WTC11 (cell line): Measurements from ENCODE around the gene MARS1.

Experiments
- CREB1 ChIP-seq: sonication (generic); formaldehyde crosslinking; IDR thresholded peaks from 2 replicates; pipeline ENCODE4 v1.8.0; 2023; ENCODE audit warnings: mild to moderate bottlenecking, missing genetic modification reagents
- ESRRA ChIP-seq: sonication (generic); formaldehyde crosslinking; IDR thresholded peaks from 2 replicates; pipeline ENCODE4 v1.8.1; 2022; ENCODE audit warnings: mild to moderate bottlenecking, missing genetic modification reagents, borderline replicate concordance
- KAT7 ChIP-seq: sonication (generic); formaldehyde crosslinking; IDR thresholded peaks from 2 replicates; pipeline ENCODE4 v1.8.1; 2023; ENCODE audit warnings: missing genetic modification reagents, mild to moderate bottlenecking, borderline replicate concordance
- MYBL2 ChIP-seq: sonication (generic); formaldehyde crosslinking; IDR thresholded peaks from 2 replicates; pipeline ENCODE4 v1.8.1; 2023; ENCODE audit warnings: mild to moderate bottlenecking, moderate library complexity, missing genetic modification reagents
- ZNF232 ChIP-seq: sonication (generic); formaldehyde crosslinking; IDR thresholded peaks from 2 replicates; pipeline ENCODE4 v1.8.0; 2022; ENCODE audit warnings: mild to moderate bottlenecking, missing genetic modification reagents
- ZNF671 ChIP-seq: fragments of 250-450 bp; sonication (Bioruptor Pico); IDR thresholded peaks from 2 replicates; pipeline ENCODE4 v1.8.0; 2021; ENCODE audit warnings: mild to moderate bottlenecking
- TF ChIP-seq, protein P1 (sequence below): fragments of 200-600 bp; IDR thresholded peaks from 2 replicates; pipeline ENCODE4 v1.8.0; 2022; ENCODE audit warnings: antibody characterized with exemption
- TF ChIP-seq, protein P2 (sequence below): sonication (generic); formaldehyde crosslinking; IDR thresholded peaks from 2 replicates; pipeline ENCODE4 v1.8.0; 2022; ENCODE audit warnings: mild to moderate bottlenecking, missing genetic modification reagents
- TF ChIP-seq, protein P3 (sequence below): sonication (generic); formaldehyde crosslinking; IDR thresholded peaks from 2 replicates; pipeline ENCODE4 v1.8.1; 2022; ENCODE audit warnings: low read depth, missing genetic modification reagents, borderline replicate concordance
- TF ChIP-seq, protein P4 (sequence below): sonication (generic); formaldehyde crosslinking; IDR thresholded peaks from 2 replicates; pipeline ENCODE4 v1.8.1; 2023; ENCODE audit warnings: mild to moderate bottlenecking, moderate library complexity, missing genetic modification reagents
- TF ChIP-seq, protein P5 (sequence below): fragments of 250-450 bp; sonication (Bioruptor Pico); conservative IDR thresholded peaks from 2 replicates; pipeline ENCODE4 v1.9.0; 2021; ENCODE audit warnings: mild to moderate bottlenecking

DNA sequence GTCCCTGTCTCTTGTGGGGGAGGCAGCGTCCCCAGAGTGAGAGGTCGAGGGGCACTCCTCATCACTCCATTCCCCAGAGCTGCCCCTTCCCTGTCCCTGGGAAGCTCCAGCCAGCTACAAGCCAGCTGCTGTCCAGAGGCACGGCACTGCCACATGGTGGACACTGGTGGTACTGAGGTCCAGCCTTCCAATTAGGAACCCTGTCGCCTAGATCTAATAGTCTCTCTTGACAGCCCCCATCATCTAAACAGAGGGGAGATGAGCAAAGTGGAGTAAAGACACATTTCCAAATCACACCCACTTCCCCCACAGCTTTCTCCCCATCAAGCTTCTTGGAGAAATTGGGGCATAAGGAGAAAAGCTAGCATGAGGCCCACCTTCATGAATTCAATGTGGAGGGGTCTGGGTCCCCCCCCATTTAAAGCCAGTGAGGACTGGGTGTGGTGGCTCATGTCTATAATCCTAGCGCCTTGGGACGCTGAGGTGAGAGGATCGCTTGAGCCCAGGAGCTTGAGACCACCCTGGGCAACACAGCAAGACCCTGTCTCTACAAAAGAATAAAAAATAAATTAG is 34.8 kb upstream of the MARS1 start:
- TF ChIP-seq, protein P1, sequence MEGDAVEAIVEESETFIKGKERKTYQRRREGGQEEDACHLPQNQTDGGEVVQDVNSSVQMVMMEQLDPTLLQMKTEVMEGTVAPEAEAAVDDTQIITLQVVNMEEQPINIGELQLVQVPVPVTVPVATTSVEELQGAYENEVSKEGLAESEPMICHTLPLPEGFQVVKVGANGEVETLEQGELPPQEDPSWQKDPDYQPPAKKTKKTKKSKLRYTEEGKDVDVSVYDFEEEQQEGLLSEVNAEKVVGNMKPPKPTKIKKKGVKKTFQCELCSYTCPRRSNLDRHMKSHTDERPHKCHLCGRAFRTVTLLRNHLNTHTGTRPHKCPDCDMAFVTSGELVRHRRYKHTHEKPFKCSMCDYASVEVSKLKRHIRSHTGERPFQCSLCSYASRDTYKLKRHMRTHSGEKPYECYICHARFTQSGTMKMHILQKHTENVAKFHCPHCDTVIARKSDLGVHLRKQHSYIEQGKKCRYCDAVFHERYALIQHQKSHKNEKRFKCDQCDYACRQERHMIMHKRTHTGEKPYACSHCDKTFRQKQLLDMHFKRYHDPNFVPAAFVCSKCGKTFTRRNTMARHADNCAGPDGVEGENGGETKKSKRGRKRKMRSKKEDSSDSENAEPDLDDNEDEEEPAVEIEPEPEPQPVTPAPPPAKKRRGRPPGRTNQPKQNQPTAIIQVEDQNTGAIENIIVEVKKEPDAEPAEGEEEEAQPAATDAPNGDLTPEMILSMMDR, result peak; percentile 76
- TF ChIP-seq, protein P2, sequence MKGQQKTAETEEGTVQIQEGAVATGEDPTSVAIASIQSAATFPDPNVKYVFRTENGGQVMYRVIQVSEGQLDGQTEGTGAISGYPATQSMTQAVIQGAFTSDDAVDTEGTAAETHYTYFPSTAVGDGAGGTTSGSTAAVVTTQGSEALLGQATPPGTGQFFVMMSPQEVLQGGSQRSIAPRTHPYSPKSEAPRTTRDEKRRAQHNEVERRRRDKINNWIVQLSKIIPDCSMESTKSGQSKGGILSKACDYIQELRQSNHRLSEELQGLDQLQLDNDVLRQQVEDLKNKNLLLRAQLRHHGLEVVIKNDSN (CRISPR knock-in tag), result no peak
- TF ChIP-seq ZNF671 (no peak), KAT7 (CRISPR knock-in tag) (no peak), ZNF232 (no peak), CREB1 (CRISPR knock-in tag) (no peak), ESRRA (CRISPR knock-in tag) (no peak), MYBL2 (no peak)
- TF ChIP-seq, protein P3, sequence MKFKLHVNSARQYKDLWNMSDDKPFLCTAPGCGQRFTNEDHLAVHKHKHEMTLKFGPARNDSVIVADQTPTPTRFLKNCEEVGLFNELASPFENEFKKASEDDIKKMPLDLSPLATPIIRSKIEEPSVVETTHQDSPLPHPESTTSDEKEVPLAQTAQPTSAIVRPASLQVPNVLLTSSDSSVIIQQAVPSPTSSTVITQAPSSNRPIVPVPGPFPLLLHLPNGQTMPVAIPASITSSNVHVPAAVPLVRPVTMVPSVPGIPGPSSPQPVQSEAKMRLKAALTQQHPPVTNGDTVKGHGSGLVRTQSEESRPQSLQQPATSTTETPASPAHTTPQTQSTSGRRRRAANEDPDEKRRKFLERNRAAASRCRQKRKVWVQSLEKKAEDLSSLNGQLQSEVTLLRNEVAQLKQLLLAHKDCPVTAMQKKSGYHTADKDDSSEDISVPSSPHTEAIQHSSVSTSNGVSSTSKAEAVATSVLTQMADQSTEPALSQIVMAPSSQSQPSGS (CRISPR knock-in tag), result no peak
- TF ChIP-seq, protein P4, sequence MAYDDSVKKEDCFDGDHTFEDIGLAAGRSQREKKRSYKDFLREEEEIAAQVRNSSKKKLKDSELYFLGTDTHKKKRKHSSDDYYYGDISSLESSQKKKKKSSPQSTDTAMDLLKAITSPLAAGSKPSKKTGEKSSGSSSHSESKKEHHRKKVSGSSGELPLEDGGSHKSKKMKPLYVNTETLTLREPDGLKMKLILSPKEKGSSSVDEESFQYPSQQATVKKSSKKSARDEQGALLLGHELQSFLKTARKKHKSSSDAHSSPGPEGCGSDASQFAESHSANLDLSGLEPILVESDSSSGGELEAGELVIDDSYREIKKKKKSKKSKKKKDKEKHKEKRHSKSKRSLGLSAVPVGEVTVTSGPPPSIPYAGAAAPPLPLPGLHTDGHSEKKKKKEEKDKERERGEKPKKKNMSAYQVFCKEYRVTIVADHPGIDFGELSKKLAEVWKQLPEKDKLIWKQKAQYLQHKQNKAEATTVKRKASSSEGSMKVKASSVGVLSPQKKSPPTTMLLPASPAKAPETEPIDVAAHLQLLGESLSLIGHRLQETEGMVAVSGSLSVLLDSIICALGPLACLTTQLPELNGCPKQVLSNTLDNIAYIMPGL (CRISPR knock-in tag), result no peak
- TF ChIP-seq, protein P5, sequence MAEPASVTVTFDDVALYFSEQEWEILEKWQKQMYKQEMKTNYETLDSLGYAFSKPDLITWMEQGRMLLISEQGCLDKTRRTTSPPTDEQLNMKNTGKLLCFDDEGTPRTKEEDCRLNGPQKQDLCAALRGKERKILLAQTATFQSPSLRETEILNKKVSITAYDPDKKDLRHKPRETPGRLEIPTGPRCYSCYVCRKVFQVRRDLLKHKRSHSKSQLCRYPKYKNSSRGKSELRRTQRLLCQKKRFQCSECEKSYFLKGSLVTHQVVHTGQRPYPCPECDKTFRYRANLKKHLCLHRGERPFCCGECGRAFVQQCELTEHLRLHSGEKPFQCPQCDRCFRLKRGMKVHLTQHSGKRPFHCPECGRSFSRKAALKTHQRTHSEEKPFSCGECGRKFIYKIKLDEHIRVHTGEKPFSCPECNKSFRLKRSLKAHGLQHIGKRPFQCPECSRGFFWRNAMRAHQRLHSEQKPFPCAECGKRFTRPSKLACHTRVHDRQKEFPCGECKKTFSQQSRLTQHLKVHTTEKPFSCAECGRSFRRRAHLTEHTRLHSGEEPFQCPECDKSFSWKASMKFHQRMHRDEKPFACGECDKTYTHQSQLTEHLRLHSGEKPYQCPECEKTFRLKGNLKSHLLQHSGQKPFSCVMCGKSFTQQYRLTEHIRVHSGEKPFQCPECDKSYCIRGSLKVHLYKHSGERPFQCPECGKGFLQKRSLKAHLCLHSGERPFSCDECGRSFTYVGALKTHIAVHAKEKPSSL (CRISPR knock-in tag), result no peak
